B cell (primary cell): ENCODE data around the gene FZD1. TPM values are rescaled to one million over a fixed set of nuclear protein-coding genes. Genes with fewer than 3 reads are reported as not detected.

Experiments
- ATAC-seq: fragments of 200-7000 bp; cut with Tn5 transposase; one replicate; pipeline ENCODE4 v1.10.0; 2021; ENCODE audit warnings: low read depth, mild to moderate bottlenecking, moderate number of reproducible peaks, moderate library complexity
- CTCF ChIA-PET: fragments of 350-600 bp; sonication (Branson Sonifier 250); formaldehyde crosslinking; loops from one replicate; lab custom pipeline; 2021; ENCODE audit warnings: antibody characterized with exemption, inconsistent platforms; lab: Charles Lee
- POLR2A ChIA-PET: fragments of 350-600 bp; sonication (Branson Sonifier 250); formaldehyde crosslinking; loops from one replicate; lab custom pipeline; 2021; ENCODE audit warnings: antibody characterized with exemption; lab: Charles Lee
- DNase-seq: peaks from one replicate; pipeline ENCODE4 v3.0.0; 2013
- H2AFZ ChIP-seq: 2 replicates; pipeline ENCODE4 v1.6.1; 2012; ENCODE audit warnings: mild to moderate bottlenecking, low read depth, low read length; ENCODE audit not compliant: insufficient read depth, poor library complexity, severe bottlenecking
- H3K27ac ChIP-seq, 2 donors: 1 replicate in 1 of 2; 2 replicates in 1 of 2; pipeline ENCODE4 v1.5.1; 2012 to 2013; ENCODE audit warnings: low read length in 2 of 2, mild to moderate bottlenecking in 2 of 2, moderate library complexity in 1 of 2
- H3K27me3 ChIP-seq, 4 experiments: fragments of 200-600 bp in 1 of 4; sonication (generic) in 1 of 4; replicated peaks in 1 of 4; 1 replicate in 2 of 4; 2 replicates in 2 of 4; pipeline versions ENCODE4 v1.6.1 to v1.7.0; 2013 to 2016; ENCODE audit warnings: low read length in 3 of 4, mild to moderate bottlenecking in 2 of 4, mixed read lengths in 1 of 4, moderate library complexity in 1 of 4; ENCODE audit not compliant: insufficient read depth in 4 of 4, control insufficient read depth in 3 of 4; ENCODE audit errors: control extremely low read depth in 1 of 4
- H3K36me3 ChIP-seq, 2 experiments: replicated peaks in 1 of 2; 1 replicate in 1 of 2; 2 replicates in 1 of 2; pipeline versions ENCODE4 v1.6.1 to v1.7.1; 2013; ENCODE audit warnings: low read length in 1 of 2; ENCODE audit not compliant: insufficient read depth in 2 of 2, control insufficient read depth in 1 of 2; ENCODE audit errors: control extremely low read depth in 1 of 2, extremely low read depth in 1 of 2
- H3K4me1 ChIP-seq, 2 donors: fragments of 200-600 bp in 1 of 2; sonication (generic) in 1 of 2; 1 replicate in 1 of 2; 2 replicates in 1 of 2; pipeline versions ENCODE4 v1.5.1 to v1.6.1; 2013 to 2017; ENCODE audit warnings: low read length in 2 of 2; ENCODE audit not compliant: control insufficient read depth in 2 of 2, insufficient read depth in 2 of 2
- H3K4me2 ChIP-seq: replicated peaks from 2 replicates; pipeline ENCODE3; 2012; ENCODE audit warnings: mild to moderate bottlenecking, low read depth, low read length; ENCODE audit not compliant: poor library complexity, severe bottlenecking
- H3K4me3 ChIP-seq, 5 experiments: fragments of 200-600 bp in 1 of 5; sonication (generic) in 1 of 5; 1 replicate in 3 of 5; 2 replicates in 2 of 5; pipeline versions ENCODE4 v1.5.1 to v1.7.0; 2011 to 2016; ENCODE audit warnings: low read length in 4 of 5, mild to moderate bottlenecking in 4 of 5, low read depth in 2 of 5, control low read depth in 1 of 5, moderate library complexity in 1 of 5; ENCODE audit not compliant: insufficient read depth in 1 of 5; ENCODE audit errors: control extremely low read depth in 1 of 5, extremely low read depth in 1 of 5
- H3K79me2 ChIP-seq: fragments of 200-600 bp; sonication (generic); one replicate; pipeline ENCODE4 v1.6.0; 2016; ENCODE audit warnings: low read length; ENCODE audit not compliant: control insufficient read depth, insufficient read depth
- H3K9ac ChIP-seq: fragments of 200-600 bp; sonication (generic); 2 replicates; pipeline ENCODE4 v1.6.1; 2017; ENCODE audit warnings: mild to moderate bottlenecking, low read length, moderate library complexity
- H3K9me3 ChIP-seq, 3 donors: one replicate each; pipeline versions ENCODE4 v1.6.1 to v1.7.1; 2013; ENCODE audit warnings: low read length in 2 of 3; ENCODE audit not compliant: control insufficient read depth in 2 of 3, insufficient read depth in 1 of 3; ENCODE audit errors: control extremely low read depth in 1 of 3
- H4K20me1 ChIP-seq: 2 replicates; pipeline ENCODE4 v1.6.0; 2012; ENCODE audit warnings: mild to moderate bottlenecking, low read length; ENCODE audit not compliant: insufficient read depth, control insufficient read depth, poor library complexity, severe bottlenecking
- H3K27ac Mint-ChIP-seq: one replicate; pipeline ENCODE4 v1.8.0; 2021; ENCODE audit warnings: mixed read lengths
- H3K27me3 Mint-ChIP-seq: one replicate; pipeline ENCODE4 v1.8.0; 2021; ENCODE audit warnings: mixed read lengths
- H3K4me1 Mint-ChIP-seq: one replicate; pipeline ENCODE4 v1.8.0; 2021; ENCODE audit warnings: mixed read lengths
- H3K4me3 Mint-ChIP-seq: one replicate; pipeline ENCODE4 v1.8.0; 2021; ENCODE audit warnings: mixed read lengths
- H3K9me3 Mint-ChIP-seq: one replicate; pipeline ENCODE4 v1.8.0; 2022; ENCODE audit warnings: mixed read lengths; ENCODE audit not compliant: insufficient read depth
- CTCF ChIP-seq: fragments of 200-600 bp; IDR thresholded peaks from one replicate; pipeline ENCODE4 v1.8.0; 2022; ENCODE audit warnings: antibody characterized with exemption, mild to moderate bottlenecking
- EZH2 ChIP-seq: IDR thresholded peaks from 2 replicates; pipeline ENCODE4 v1.6.1; 2012; ENCODE audit warnings: borderline replicate concordance, low read depth, mild to moderate bottlenecking, moderate library complexity, low read length; ENCODE audit not compliant: insufficient read depth, poor library complexity, severe bottlenecking
- WGBS: methylation state at CpG from one replicate; pipeline ENCODE4 v1.1.5; 2013; ENCODE audit warnings: missing lambda C conversion rate; ENCODE audit not compliant: insufficient coverage; 5-methylcytosine and 5-hydroxymethylcytosine counted together
- intact Hi-C: fragments of 100-400 bp; cut with micrococcal nuclease; formaldehyde crosslinking; loops from one replicate; pipeline ENCODE4 v1.10.0; 2022
- polyA plus RNA-seq: library from polyadenylated mRNA; depleted of rRNA; stranded (reverse); fragments of >200 nt; gene quantifications from 2 replicates; pipeline ENCODE4 v1.2.3, GENCODE V29; 2012
- total RNA-seq, 2 donors: library from RNA; stranded (reverse); fragments of 120-200 nt in 1 of 2; gene quantifications; 1 replicate in 1 of 2; 2 replicates in 1 of 2; pipeline versions ENCODE4 v1.2.3 to v1.2.4, GENCODE V29; 2013 to 2022

FZD1 gene
- total and polyA plus RNA-seq, 2 donors (not counting 1 experiment from before 2014, with no cell fraction given), result 0.15 to 0.49 TPM

GRCh38 chr7:91250706-91251105 is 13.5 kb upstream of the FZD1 start:
- Histone ChIP-seq H3K9me3 (no peaks in the 10 kb centered on the region), H3K36me3 (no peaks in the 10 kb centered on the region), H4K20me1 (no peaks in the 10 kb centered on the region), H3K4me3 (no peak overlapping the region), H3K4me1 (no peaks in the 10 kb centered on the region), H3K27ac (no peak overlapping the region), H3K27me3 (no peaks in the 10 kb centered on the region), H3K9ac (no peak overlapping the region), H3K79me2 (no peaks in the 10 kb centered on the region), H2AFZ (no peak overlapping the region), H3K4me2 (no peak overlapping the region)
- WGBS, result 92% methylated on average over 3 of the region's 4 CpGs
- Mint-ChIP-seq H3K9me3 (peaks cover 2% of the 10 kb centered on the region), H3K4me3 (no peak overlapping the region), H3K27me3 (peaks cover 29% of the 10 kb centered on the region), H3K4me1 (no peaks in the 10 kb centered on the region), H3K27ac (no peak overlapping the region)
- ChIA-PET POLR2A (no interaction called here), CTCF (no interaction called here)
- no peak for ATAC-seq
- intact Hi-C loops, result no loop called here
- TF ChIP-seq CTCF (no peak), EZH2 (no peak)
- DNase-seq, result no peak

GRCh38 chr7:91251877-91252276 is 12.4 kb upstream of the FZD1 start:
- H3K4me2 ChIP-seq, result no peak overlapping the region
- ChIA-PET CTCF (no interaction called here), POLR2A (no interaction called here)
- no peaks in the 10 kb centered on the region for H3K36me3 ChIP-seq
- H3K9me3 ChIP-seq, result no peaks in the 10 kb centered on the region
- H4K20me1 ChIP-seq, result no peaks in the 10 kb centered on the region
- H2AFZ ChIP-seq, result no peak overlapping the region
- no peaks in the 10 kb centered on the region for H3K4me1 ChIP-seq
- 100% methylated on average over 3 of the region's 3 CpGs for WGBS
- Mint-ChIP-seq H3K4me1 (no peaks in the 10 kb centered on the region), H3K9me3 (peaks cover 5% of the 10 kb centered on the region), H3K4me3 (no peak overlapping the region), H3K27ac (no peak overlapping the region), H3K27me3 (peaks cover 37% of the 10 kb centered on the region)
- no peaks in the 10 kb centered on the region for H3K79me2 ChIP-seq
- intact Hi-C loops, result no loop called here
- DNase-seq, result no peak
- no peaks in the 10 kb centered on the region for H3K27me3 ChIP-seq
- no peak for TF ChIP-seq EZH2
- TF ChIP-seq CTCF, result no peak
- H3K27ac ChIP-seq, result no peak overlapping the region
- no peak overlapping the region for H3K4me3 ChIP-seq
- ATAC-seq, result no peak
- H3K9ac ChIP-seq, result no peak overlapping the region
